ENCODE measurements around the gene ZNF541. TPM values are rescaled to one million over a fixed set of nuclear protein-coding genes. Genes with fewer than 3 reads are reported as not detected.

ZNF541 gene
- total RNA-seq, 4 donors from 2014 or later = 0.90 to 1.2 TPM; not detected in 2

GRCh38 chr19:47582320-47582909 is 9.5 kb upstream of the ZNF541 start:
- Histone ChIP-seq H3K9me3 (no peaks in the 10 kb centered on the region), H3K27ac (peak overlapping the region; percentile 37 to 55), H3K27me3 (no peaks in the 10 kb centered on the region), H3K4me3 (no peak overlapping the region), H3K4me1 (no peaks in the 10 kb centered on the region), H3K36me3 (no peaks in the 10 kb centered on the region)
- TF ChIP-seq POLR2A (IDR thresholded peaks at IDR 0.05) = no peak
- TF ChIP-seq, protein P1, sequence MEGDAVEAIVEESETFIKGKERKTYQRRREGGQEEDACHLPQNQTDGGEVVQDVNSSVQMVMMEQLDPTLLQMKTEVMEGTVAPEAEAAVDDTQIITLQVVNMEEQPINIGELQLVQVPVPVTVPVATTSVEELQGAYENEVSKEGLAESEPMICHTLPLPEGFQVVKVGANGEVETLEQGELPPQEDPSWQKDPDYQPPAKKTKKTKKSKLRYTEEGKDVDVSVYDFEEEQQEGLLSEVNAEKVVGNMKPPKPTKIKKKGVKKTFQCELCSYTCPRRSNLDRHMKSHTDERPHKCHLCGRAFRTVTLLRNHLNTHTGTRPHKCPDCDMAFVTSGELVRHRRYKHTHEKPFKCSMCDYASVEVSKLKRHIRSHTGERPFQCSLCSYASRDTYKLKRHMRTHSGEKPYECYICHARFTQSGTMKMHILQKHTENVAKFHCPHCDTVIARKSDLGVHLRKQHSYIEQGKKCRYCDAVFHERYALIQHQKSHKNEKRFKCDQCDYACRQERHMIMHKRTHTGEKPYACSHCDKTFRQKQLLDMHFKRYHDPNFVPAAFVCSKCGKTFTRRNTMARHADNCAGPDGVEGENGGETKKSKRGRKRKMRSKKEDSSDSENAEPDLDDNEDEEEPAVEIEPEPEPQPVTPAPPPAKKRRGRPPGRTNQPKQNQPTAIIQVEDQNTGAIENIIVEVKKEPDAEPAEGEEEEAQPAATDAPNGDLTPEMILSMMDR (IDR thresholded peaks at IDR 0.05) = no peak
- DNase-seq = no peak
- intact Hi-C loops (cut with DNase I; ENCODE audit: low total_unique reads) = no loop called here

- Histone ChIP-seq H3K36me3 (no peaks in the 10 kb centered on the region), H3K9me3 (no peaks in the 10 kb centered on the region), H3K27ac (peak overlapping the region; percentile 37 to 55), H3K4me3 (no peak overlapping the region), H3K4me1 (no peaks in the 10 kb centered on the region), H3K27me3 (no peaks in the 10 kb centered on the region)
- intact Hi-C loops (cut with DNase I; ENCODE audit: low total_unique reads) = no loop called here
- no peak for TF ChIP-seq POLR2A (IDR thresholded peaks at IDR 0.05)
- TF ChIP-seq, protein P1 (IDR thresholded peaks at IDR 0.05) = no peak
- no peak for DNase-seq
Measured at GRCh38 chr19:47581605-47582319, 8.8 kb upstream of the ZNF541 start.

- no peaks in the 10 kb centered on the region for H3K36me3 ChIP-seq
- H3K9me3 ChIP-seq = no peaks in the 10 kb centered on the region
- no peak overlapping the region for H3K4me3 ChIP-seq
- intact Hi-C loops (cut with DNase I; ENCODE audit: low total_unique reads) = no loop called here
- no peaks in the 10 kb centered on the region for H3K27me3 ChIP-seq
- DNase-seq = no peak
- no peak overlapping the region for H3K27ac ChIP-seq
- TF ChIP-seq, protein P1 (IDR thresholded peaks at IDR 0.05) = no peak
- TF ChIP-seq POLR2A (IDR thresholded peaks at IDR 0.05) = no peak
- H3K4me1 ChIP-seq = no peaks in the 10 kb centered on the region
Measured at GRCh38 chr19:47580397-47580796, 7.4 kb upstream of the ZNF541 start.

DNA sequence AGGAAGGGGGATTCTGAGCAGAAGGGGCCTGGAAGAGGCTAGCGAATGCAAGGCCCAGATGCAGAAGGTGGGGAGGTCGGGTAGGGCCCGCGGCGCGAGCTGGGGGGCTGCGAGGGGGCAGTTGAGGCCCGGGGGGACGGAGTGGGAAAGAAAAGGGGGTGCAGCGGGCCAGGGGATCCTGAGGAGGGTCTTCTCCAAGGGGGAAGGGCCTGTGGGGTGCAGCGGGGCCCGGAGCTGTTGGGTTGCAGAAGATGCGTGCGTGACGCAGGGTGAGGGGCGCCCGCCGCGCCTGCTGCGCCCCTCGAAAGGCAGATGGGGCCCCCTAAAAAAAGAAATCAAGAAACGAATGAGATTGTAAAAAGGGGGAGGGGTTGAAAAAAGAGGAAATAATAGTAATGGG is 313 bp downstream of the ZNF541 start:
- Histone ChIP-seq H3K27me3 (no peaks in the 10 kb centered on the region), H3K36me3 (no peaks in the 10 kb centered on the region), H3K27ac (no peak overlapping the region), H3K9me3 (no peaks in the 10 kb centered on the region), H3K4me1 (no peaks in the 10 kb centered on the region), H3K4me3 (no peak overlapping the region)
- intact Hi-C loops (cut with DNase I; ENCODE audit: low total_unique reads) = no loop called here
- no peak for DNase-seq
- no peak for TF ChIP-seq POLR2A (IDR thresholded peaks at IDR 0.05)
- TF ChIP-seq, protein P1 (IDR thresholded peaks at IDR 0.05) = no peak

DNA sequence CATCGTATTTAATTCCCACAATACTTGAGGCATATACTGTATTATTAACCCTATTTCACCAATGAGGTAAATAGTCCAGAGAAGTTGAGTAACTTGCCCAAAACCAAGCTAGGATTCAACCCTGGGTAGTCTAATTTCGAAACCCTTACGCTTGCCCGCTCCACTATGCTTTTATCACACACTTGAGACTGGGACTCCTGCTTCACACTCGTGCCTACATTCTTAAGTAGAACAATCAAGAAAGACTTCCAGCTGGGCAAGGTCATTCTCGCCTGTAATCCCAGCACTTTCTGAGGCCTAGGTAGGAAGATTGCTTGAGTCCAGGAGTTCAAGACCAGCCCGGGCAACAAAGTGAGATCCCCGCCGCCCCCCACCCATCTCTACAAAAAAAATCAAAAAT is 3.6 kb downstream of the ZNF541 start:
- Histone ChIP-seq H3K4me1 (no peaks in the 10 kb centered on the region), H3K27me3 (no peaks in the 10 kb centered on the region), H3K4me3 (no peak overlapping the region), H3K9me3 (no peaks in the 10 kb centered on the region), H3K36me3 (no peaks in the 10 kb centered on the region), H3K27ac (no peak overlapping the region)
- no peak for TF ChIP-seq POLR2A (IDR thresholded peaks at IDR 0.05)
- TF ChIP-seq, protein P1 (IDR thresholded peaks at IDR 0.05) = no peak
- no peak for DNase-seq
- intact Hi-C loops (cut with DNase I; ENCODE audit: low total_unique reads) = no loop called here

Data from uterus (tissue), 4 donors.